NCI-H1417 treated with DMSO at 0.1 percent for 48 hours (cell line): ENCODE data around the gene ACTN4.

Experiments used
- DNase-seq: peaks from one replicate; lab custom pipeline; 2025; lab: John Stamatoyannopoulos, UW

ACTN4 gene

GRCh38 chr19:38709671-38710415 lies 62.4 kb downstream of the ACTN4 start:
- DNase-seq = no peak

- DNase-seq = no peak
Measured at GRCh38 chr19:38710416-38710702, 62.9 kb downstream of the ACTN4 start.

DNA sequence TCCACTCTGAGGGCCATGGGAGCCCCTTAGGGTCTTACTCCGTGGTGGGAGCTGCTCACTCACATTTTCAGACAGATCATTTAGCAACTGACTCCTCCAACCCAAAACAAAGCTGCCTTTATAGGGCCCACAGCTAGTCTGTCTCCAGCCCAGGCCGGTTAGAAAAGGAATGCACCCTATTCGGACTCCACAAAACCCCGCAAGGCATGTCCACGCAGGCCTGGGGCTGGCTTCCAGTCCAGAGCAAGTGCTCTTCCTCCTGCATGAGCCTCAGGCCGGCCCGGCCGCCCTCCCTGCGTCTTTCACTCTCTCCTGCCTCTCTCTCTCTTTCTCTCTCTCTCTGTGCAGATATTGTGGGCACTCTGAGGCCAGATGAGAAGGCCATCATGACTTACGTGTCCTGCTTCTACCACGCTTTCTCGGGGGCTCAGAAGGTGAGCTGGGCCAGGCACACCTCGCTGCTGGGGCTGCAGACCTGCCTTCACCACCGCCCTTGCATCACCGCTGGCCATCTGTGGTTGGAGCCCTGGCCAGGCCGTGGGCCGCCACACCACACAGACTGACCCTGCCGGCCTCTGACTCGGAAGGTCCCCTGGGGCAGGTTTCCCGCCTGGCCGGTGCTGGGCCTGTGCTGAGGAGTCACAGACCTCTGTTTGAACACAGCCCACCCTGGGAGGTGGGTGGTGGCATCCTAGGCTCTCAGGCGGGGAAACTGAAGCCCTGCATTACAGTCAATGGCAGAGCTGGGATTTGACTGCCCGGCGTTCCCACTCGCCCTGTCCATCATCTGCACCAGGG lies 63.7 kb downstream of the ACTN4 start:
- no peak for DNase-seq

- DNase-seq = no peak
Measured at GRCh38 chr19:38711726-38712153, 64.3 kb downstream of the ACTN4 start.

- DNase-seq = no peak
Measured at GRCh38 chr19:38712161-38712748, 64.8 kb downstream of the ACTN4 start.

GRCh38 chr19:38713227-38713649 lies 65.8 kb downstream of the ACTN4 start:
- DNase-seq = no peak

GRCh38 chr19:38713865-38714264 lies 66.4 kb downstream of the ACTN4 start:
- DNase-seq = no peak

DNA sequence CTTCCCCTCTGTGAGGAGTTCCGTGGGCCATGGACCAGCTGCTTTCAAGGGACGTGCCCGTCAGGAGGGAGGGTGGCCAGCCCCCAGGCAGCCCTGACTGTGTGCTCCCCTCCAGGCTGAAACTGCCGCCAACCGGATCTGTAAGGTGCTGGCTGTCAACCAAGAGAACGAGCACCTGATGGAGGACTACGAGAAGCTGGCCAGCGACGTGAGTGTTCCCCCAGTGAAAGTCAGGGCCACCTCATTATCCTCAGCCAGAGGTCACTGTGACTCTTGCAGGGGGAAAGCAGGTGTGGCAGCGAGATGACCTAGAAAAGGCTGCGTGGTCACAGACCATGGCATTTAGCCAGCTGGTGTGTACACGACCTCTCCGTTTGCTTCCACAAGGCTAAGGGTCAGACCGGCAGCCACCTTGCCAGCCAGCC lies 66.9 kb downstream of the ACTN4 start:
- no peak for DNase-seq

- DNase-seq = no peak
Measured at GRCh38 chr19:38715555-38715954, 68.1 kb downstream of the ACTN4 start.

- no peak for DNase-seq
Measured at GRCh38 chr19:38717051-38717450, 69.6 kb downstream of the ACTN4 start.

GRCh38 chr19:38717855-38718254 lies 70.4 kb downstream of the ACTN4 start:
- DNase-seq = no peak

DNA sequence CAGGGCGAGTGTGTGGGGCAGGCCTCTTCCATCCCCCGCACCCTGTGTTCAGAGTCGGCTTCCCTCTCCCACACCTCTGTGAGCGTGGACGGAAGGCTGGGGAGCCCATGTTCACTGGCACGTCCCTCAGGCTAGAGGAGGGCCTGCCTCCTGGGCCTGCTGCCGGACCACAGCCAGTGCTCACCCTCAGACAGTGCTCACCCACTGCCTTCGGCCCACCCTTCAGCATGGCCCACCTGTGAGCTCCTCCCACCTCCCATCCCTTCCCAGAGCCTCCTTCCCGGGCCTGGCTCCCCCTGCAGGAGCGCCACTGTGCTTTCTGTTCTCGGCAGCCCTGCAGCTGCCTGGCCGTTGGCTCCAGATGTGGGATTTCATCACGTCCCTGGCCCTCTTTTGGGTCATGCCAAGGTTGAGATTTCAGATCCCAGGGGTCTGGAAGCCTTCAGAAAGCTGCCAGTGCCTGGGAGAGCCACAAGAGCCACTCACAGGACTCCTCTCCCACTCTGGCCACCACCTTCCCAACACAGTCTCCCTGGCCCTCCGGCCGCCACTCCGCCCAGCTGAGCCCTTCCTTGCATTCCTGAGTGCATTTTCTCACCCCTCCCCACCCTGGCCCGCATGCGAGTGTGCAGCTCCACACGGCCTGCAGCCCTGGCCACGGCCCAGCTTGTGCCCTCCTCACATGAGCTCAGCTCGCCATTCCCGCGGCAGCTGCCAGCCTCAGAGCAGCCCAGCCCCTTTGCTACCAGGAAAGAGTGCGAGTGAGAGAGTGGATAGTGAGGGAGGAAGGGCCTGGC lies 71.5 kb downstream of the ACTN4 start:
- DNase-seq = no peak

- DNase-seq = no peak
Measured at GRCh38 chr19:38719761-38720558, 72.5 kb downstream of the ACTN4 start.

- no peak for DNase-seq
Measured at GRCh38 chr19:38720559-38721236, 73.2 kb downstream of the ACTN4 start.

- DNase-seq = no peak
Measured at GRCh38 chr19:38721496-38721895, 74.0 kb downstream of the ACTN4 start.

GRCh38 chr19:38721979-38722773 lies 74.7 kb downstream of the ACTN4 start:
- DNase-seq = no peak

GRCh38 chr19:38722947-38723605 lies 75.6 kb downstream of the ACTN4 start:
- no peak for DNase-seq

GRCh38 chr19:38723606-38723965 lies 76.1 kb downstream of the ACTN4 start:
- DNase-seq = no peak

- no peak for DNase-seq
Measured at GRCh38 chr19:38723990-38724854, 76.8 kb downstream of the ACTN4 start.
